Measurements from ENCODE around the gene RERG.

Gene RERG

GRCh38 chr12:15234011-15234410 lies 12.8 kb upstream of the RERG start (continued):
- TF ChIP-seq, protein P1, sequence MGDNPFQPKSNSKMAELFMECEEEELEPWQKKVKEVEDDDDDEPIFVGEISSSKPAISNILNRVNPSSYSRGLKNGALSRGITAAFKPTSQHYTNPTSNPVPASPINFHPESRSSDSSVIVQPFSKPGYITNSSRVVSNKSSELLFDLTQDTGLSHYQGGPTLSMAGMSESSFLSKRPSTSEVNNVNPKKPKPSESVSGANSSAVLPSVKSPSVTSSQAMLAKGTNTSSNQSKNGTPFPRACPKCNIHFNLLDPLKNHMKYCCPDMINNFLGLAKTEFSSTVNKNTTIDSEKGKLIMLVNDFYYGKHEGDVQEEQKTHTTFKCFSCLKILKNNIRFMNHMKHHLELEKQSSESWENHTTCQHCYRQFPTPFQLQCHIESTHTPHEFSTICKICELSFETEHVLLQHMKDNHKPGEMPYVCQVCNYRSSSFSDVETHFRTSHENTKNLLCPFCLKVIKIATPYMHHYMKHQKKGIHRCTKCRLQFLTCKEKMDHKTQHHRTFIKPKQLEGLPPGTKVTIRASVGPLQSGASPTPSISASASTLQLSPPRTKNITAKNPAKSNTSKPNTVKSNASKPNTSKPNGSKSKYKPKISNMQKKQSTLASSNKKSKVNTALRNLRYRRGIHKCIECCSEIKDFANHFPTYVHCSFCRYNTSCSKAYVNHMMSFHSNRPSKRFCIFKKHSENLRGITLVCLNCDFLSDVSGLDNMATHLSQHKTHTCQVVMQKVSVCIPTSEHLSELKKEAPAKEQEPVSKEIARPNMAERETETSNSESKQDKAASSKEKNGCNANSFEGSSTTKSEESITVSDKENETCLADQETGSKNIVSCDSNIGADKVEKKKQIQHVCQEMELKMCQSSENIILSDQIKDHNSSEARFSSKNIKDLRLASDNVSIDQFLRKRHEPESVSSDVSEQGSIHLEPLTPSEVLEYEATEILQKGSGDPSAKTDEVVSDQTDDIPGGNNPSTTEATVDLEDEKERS (tag by site-specific recombination; IDR thresholded peaks at IDR 0.05): no peak
- TF ChIP-seq ZNF777 (tag by site-specific recombination; IDR thresholded peaks at IDR 0.05; ENCODE audit: borderline replicate concordance) (no peak), ZBTB21 (tag by site-specific recombination; IDR thresholded peaks at IDR 0.05) (no peak)

- TF ChIP-seq ZNF274 (IDR thresholded peaks at IDR 0.05; ENCODE audit: low read length): no peak
- TF ChIP-seq ZNF274 (tag by site-specific recombination; IDR thresholded peaks at IDR 0.05; ENCODE audit: borderline replicate concordance): no peak
- TF ChIP-seq ZNF2 (tag by site-specific recombination; IDR thresholded peaks at IDR 0.05): no peak
- no peak for TF ChIP-seq ZFHX2 (tag by site-specific recombination; conservative IDR thresholded peaks at IDR 0.05)
- TF ChIP-seq, protein P2, sequence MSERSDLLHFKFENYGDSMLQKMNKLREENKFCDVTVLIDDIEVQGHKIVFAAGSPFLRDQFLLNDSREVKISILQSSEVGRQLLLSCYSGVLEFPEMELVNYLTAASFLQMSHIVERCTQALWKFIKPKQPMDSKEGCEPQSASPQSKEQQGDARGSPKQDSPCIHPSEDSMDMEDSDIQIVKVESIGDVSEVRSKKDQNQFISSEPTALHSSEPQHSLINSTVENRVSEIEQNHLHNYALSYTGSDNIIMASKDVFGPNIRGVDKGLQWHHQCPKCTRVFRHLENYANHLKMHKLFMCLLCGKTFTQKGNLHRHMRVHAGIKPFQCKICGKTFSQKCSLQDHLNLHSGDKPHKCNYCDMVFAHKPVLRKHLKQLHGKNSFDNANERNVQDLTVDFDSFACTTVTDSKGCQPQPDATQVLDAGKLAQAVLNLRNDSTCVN (tag by site-specific recombination; optimal IDR thresholded peaks at IDR 0.05): no peak
- TF ChIP-seq GLI2 (tag by site-specific recombination; IDR thresholded peaks at IDR 0.05; ENCODE audit: borderline replicate concordance, low read depth): no peak
- no peak for TF ChIP-seq ZNF645 (tag by site-specific recombination; IDR thresholded peaks at IDR 0.05)
- TF ChIP-seq ZNF555 (tag by site-specific recombination; conservative IDR thresholded peaks at IDR 0.05): no peak
- TF ChIP-seq MZF1 (tag by site-specific recombination; IDR thresholded peaks at IDR 0.05; ENCODE audit: borderline replicate concordance): no peak
- no peaks in the 10 kb centered on the region for H3K36me3 ChIP-seq (ENCODE audit: control insufficient read depth in 2 of 2, insufficient read depth in 1 of 2, low read length in 2 of 2)
- no peaks in the 10 kb centered on the region for H3K9me3 ChIP-seq (ENCODE audit: control insufficient read depth, insufficient read depth, low read depth, low read length)
- H3K4me3 ChIP-seq (ENCODE audit: low read depth, low read length): no peak overlapping the region
- POLR2A ChIA-PET: no interaction called here
- H3K27ac ChIP-seq (ENCODE audit: extremely low read depth, low read depth, low read length): no peak overlapping the region
- CTCF ChIA-PET: interaction anchor here (1.7 to 3.7 kb wide), 2 partner anchors 12 to 37 kb away, joined by 4 to 25 read pairs; partner anchors contain the start of gene RERG
- H3K4me1 ChIP-seq (ENCODE audit: control insufficient read depth, insufficient read depth, low read length): no peaks in the 10 kb centered on the region
Observed at GRCh38 chr12:15232959-15233358, 11.7 kb upstream of the RERG start.

GRCh38 chr12:15231493-15231892 lies 10.3 kb upstream of the RERG start:
- POLR2A ChIA-PET: no interaction called here
- H3K4me1 ChIP-seq (ENCODE audit: control insufficient read depth, insufficient read depth, low read length): no peaks in the 10 kb centered on the region
- no peak overlapping the region for H3K27ac ChIP-seq (ENCODE audit: extremely low read depth, low read depth, low read length)
- CTCF ChIA-PET: interaction anchor here (1.1 to 3.7 kb wide), 3 partner anchors 11 to 45 kb away, joined by 6 to 25 read pairs (median 10); partner anchors contain the start of gene RERG
- no peak overlapping the region for H3K4me3 ChIP-seq (ENCODE audit: low read depth, low read length)
- H3K9me3 ChIP-seq (ENCODE audit: control insufficient read depth, insufficient read depth, low read depth, low read length): no peaks in the 10 kb centered on the region
- no peaks in the 10 kb centered on the region for H3K36me3 ChIP-seq (ENCODE audit: control insufficient read depth in 2 of 2, insufficient read depth in 1 of 2, low read length in 2 of 2)
- no peak for TF ChIP-seq ZBTB17 (tag by site-specific recombination; IDR thresholded peaks at IDR 0.05)
- TF ChIP-seq ZNF677 (tag by site-specific recombination; IDR thresholded peaks at IDR 0.05): no peak
- no peak for TF ChIP-seq ZNF416 (tag by site-specific recombination; IDR thresholded peaks at IDR 0.05)
- no peak for TF ChIP-seq ZBTB7A (tag by site-specific recombination; IDR thresholded peaks at IDR 0.05; ENCODE audit: low read depth)
- no peak for TF ChIP-seq ELK4 (IDR thresholded peaks at IDR 0.05; ENCODE audit: borderline replicate concordance, low read depth, low read length)
- TF ChIP-seq ZNF473 (tag by site-specific recombination; IDR thresholded peaks at IDR 0.05): no peak
- TF ChIP-seq GLIS2 (tag by site-specific recombination; IDR thresholded peaks at IDR 0.05): no peak
- TF ChIP-seq ZBTB11 (tag by site-specific recombination; conservative IDR thresholded peaks at IDR 0.05; ENCODE audit: low read depth): no peak
- TF ChIP-seq FEZF1 (tag by site-specific recombination; IDR thresholded peaks at IDR 0.05): no peak
- no peak for TF ChIP-seq ZNF10 (tag by site-specific recombination; IDR thresholded peaks at IDR 0.05)
- TF ChIP-seq, protein P3, sequence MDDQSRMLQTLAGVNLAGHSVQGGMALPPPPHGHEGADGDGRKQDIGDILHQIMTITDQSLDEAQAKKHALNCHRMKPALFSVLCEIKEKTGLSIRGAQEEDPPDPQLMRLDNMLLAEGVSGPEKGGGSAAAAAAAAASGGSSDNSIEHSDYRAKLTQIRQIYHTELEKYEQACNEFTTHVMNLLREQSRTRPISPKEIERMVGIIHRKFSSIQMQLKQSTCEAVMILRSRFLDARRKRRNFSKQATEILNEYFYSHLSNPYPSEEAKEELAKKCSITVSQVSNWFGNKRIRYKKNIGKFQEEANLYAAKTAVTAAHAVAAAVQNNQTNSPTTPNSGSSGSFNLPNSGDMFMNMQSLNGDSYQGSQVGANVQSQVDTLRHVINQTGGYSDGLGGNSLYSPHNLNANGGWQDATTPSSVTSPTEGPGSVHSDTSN (CRISPR knock-in tag; IDR thresholded peaks at IDR 0.05): no peak

Data from HEK293 (cell line).